H1 (cell line): ENCODE data around the gene CCDC137. TPM values are rescaled to one million over a fixed set of nuclear protein-coding genes. Genes with fewer than 3 reads are reported as not detected.

Experiments
- FOSL1 ChIP-seq: IDR thresholded peaks from 2 replicates; pipeline ENCODE4 v1.6.1; 2011; ENCODE audit warnings: mild to moderate bottlenecking, low read depth, low read length, moderate library complexity; ENCODE audit not compliant: insufficient read depth
- GABPA ChIP-seq: IDR thresholded peaks from 2 replicates; pipeline ENCODE4 v1.6.1; 2011; ENCODE audit warnings: mild to moderate bottlenecking, low read length, moderate library complexity, borderline replicate concordance; ENCODE audit not compliant: insufficient read depth
- MAX ChIP-seq: IDR thresholded peaks from 2 replicates; pipeline ENCODE4 v1.6.1; 2012; ENCODE audit warnings: inconsistent platforms
- TAF1 ChIP-seq: IDR thresholded peaks from 2 replicates; pipeline ENCODE4 v1.6.1; 2011; ENCODE audit warnings: mild to moderate bottlenecking, low read depth, low read length
- polyA plus RNA-seq, 7 experiments: library from polyadenylated mRNA; depleted of rRNA in 3 of 7; stranded (reverse) in 5 of 7; unstranded in 2 of 7; fragments of >200 nt in 5 of 7; fragments of 200-250 nt in 2 of 7; gene quantifications; 1 replicate in 5 of 7; 2 replicates in 1 of 7; 4 replicates in 1 of 7; pipeline versions ENCODE4 v1.2.1 to v1.2.3, GENCODE V29; 2011 to 2013; ENCODE audit warnings: missing spikeins in 2 of 7, mixed read lengths in 2 of 7
- total RNA-seq: library from RNA; stranded (reverse); fragmentation: NEBNext Ultra II Directional; extraction: Animal tissue kit (Norgen Biotek cat#: 25700); gene quantifications from 2 replicates; pipeline ENCODE4 v1.2.1, GENCODE V29; 2021

The CCDC137 gene
- total and polyA plus RNA-seq, 2 of the 8 experiments (the other 6 are each of a cell fraction or from before 2014, with no cell fraction given) = 17.6 to 38.6 TPM

- TF ChIP-seq FOSL1 = no peak
- no peak for TF ChIP-seq GABPA
- TF ChIP-seq TAF1 = no peak
- no peak for TF ChIP-seq MAX
Observed at GRCh38 chr17:81719410-81720266, 53.1 kb downstream of the CCDC137 start (continued).
